ENCODE measurements around the gene RASSF4.

Gene RASSF4, protein sequence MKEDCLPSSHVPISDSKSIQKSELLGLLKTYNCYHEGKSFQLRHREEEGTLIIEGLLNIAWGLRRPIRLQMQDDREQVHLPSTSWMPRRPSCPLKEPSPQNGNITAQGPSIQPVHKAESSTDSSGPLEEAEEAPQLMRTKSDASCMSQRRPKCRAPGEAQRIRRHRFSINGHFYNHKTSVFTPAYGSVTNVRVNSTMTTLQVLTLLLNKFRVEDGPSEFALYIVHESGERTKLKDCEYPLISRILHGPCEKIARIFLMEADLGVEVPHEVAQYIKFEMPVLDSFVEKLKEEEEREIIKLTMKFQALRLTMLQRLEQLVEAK
- total RNA-seq = 0.52 to 6.4 (median 1.0) reads per million in 3 donors

GRCh38 chr10:44959247-44960087, at the start of gene RASSF4:
RASSF4 (plus strand) TSS chr10:44959802; CDS start chr10:44970203, 10,401 bp downstream.
- H3K27ac ChIP-seq (ENCODE audit: insufficient read depth, low read length, poor library complexity, severe bottlenecking) = peak within 1 kb of the TSS; percentile 58
- H3K4me1 ChIP-seq (ENCODE audit: control insufficient read depth, insufficient read depth, low read length, poor library complexity, severe bottlenecking) = peaks cover 17% of the 10 kb centered on the region
- H3K36me3 ChIP-seq (ENCODE audit: control insufficient read depth, insufficient read depth, low read length) = no peaks in the 10 kb centered on the region
- DNase-seq = peak; percentile 82 to 86 (median 84)
- no peaks in the 10 kb centered on the region for H3K9me3 ChIP-seq (ENCODE audit: control insufficient read depth, low read length)
- no peaks in the 10 kb centered on the region for H3K27me3 ChIP-seq (replicated peaks; ENCODE audit: control insufficient read depth, insufficient read depth, low read length, poor library complexity, severe bottlenecking)
- H3K4me3 ChIP-seq (ENCODE audit: insufficient read depth, low read depth, low read length, poor library complexity, severe bottlenecking) = peak within 1 kb of the TSS; percentile 70

- H3K27ac ChIP-seq (ENCODE audit: insufficient read depth, low read length, poor library complexity, severe bottlenecking) = no peak overlapping the region
- H3K4me3 ChIP-seq (ENCODE audit: insufficient read depth, low read depth, low read length, poor library complexity, severe bottlenecking) = no peak overlapping the region
- no peaks in the 10 kb centered on the region for H3K36me3 ChIP-seq (ENCODE audit: control insufficient read depth, insufficient read depth, low read length)
- peaks cover 10% of the 10 kb centered on the region for H3K4me1 ChIP-seq (ENCODE audit: control insufficient read depth, insufficient read depth, low read length, poor library complexity, severe bottlenecking)
- no peaks in the 10 kb centered on the region for H3K9me3 ChIP-seq (ENCODE audit: control insufficient read depth, low read length)
- DNase-seq = no peak
- H3K27me3 ChIP-seq (replicated peaks; ENCODE audit: control insufficient read depth, insufficient read depth, low read length, poor library complexity, severe bottlenecking) = no peaks in the 10 kb centered on the region
Measured at GRCh38 chr10:44909910-44910309, 49.7 kb upstream of the RASSF4 start.

- H3K27ac ChIP-seq (ENCODE audit: insufficient read depth, low read length, poor library complexity, severe bottlenecking) = no peak overlapping the region
- H3K4me1 ChIP-seq (ENCODE audit: control insufficient read depth, insufficient read depth, low read length, poor library complexity, severe bottlenecking) = peaks cover 10% of the 10 kb centered on the region
- H3K4me3 ChIP-seq (ENCODE audit: insufficient read depth, low read depth, low read length, poor library complexity, severe bottlenecking) = no peak overlapping the region
- no peaks in the 10 kb centered on the region for H3K36me3 ChIP-seq (ENCODE audit: control insufficient read depth, insufficient read depth, low read length)
- no peaks in the 10 kb centered on the region for H3K9me3 ChIP-seq (ENCODE audit: control insufficient read depth, low read length)
- no peaks in the 10 kb centered on the region for H3K27me3 ChIP-seq (replicated peaks; ENCODE audit: control insufficient read depth, insufficient read depth, low read length, poor library complexity, severe bottlenecking)
- no peak for DNase-seq
Measured at GRCh38 chr10:44910602-44911001, 49.0 kb upstream of the RASSF4 start.

DNA sequence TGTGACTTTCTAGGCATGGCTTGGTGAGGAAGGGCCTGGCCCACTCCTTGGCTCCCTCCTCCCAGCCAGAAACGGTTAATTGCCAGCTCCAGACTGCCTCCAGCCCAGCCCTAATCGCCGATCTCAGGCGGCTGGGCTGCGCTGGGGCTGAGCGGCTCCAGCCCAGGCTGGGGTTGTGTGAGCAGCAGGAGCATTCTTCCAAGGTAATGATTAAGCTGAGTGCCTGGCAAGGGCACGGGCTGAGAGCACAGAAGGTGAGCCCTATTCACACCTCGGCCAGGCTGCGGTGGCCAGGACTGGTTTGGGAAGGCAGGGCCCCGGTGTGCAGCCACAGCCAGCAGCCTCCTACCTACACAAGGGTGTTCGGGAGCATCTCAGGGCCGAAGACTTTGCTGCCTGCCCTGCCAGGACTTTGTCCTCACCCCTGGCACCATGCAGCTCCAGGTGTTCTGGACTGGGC, 48.5 kb upstream of the RASSF4 start, which contains the start of gene TMEM72:
Gene TMEM72 (plus strand): TSS at position 257 of the 460 bp plus-strand sequence. CDS start 176 bp downstream, at position 433.
- DNase-seq = no peak
- Histone ChIP-seq H3K4me3 (ENCODE audit: insufficient read depth, low read depth, low read length, poor library complexity, severe bottlenecking) (no peak within 1 kb of the TSS), H3K9me3 (ENCODE audit: control insufficient read depth, low read length) (no peaks in the 10 kb centered on the region), H3K4me1 (ENCODE audit: control insufficient read depth, insufficient read depth, low read length, poor library complexity, severe bottlenecking) (peaks cover 10% of the 10 kb centered on the region), H3K27me3 (replicated peaks; ENCODE audit: control insufficient read depth, insufficient read depth, low read length, poor library complexity, severe bottlenecking) (no peaks in the 10 kb centered on the region), H3K36me3 (ENCODE audit: control insufficient read depth, insufficient read depth, low read length) (no peaks in the 10 kb centered on the region), H3K27ac (ENCODE audit: insufficient read depth, low read length, poor library complexity, severe bottlenecking) (no peak within 1 kb of the TSS)

DNA sequence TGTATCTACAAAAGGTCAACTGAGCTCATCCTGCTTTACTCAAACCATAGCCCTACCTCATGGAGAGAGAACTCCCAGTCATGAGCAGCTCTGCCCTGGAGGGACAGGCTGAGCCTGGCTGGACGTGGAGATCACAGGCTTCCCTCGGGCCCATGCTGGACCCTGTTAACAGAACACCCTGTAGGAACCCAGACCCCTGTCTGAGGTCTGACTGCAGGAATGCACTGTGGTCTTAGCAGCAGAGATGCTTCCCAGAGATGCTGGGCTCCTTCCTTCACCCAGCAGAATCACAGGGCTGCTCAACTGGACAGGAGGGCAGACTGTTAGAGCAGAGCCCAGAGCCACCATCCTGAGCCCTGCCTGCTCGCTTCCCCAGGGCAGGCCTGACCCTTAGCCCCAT, 47.7 kb upstream of the RASSF4 start:
- Histone ChIP-seq H3K36me3 (ENCODE audit: control insufficient read depth, insufficient read depth, low read length) (no peaks in the 10 kb centered on the region), H3K9me3 (ENCODE audit: control insufficient read depth, low read length) (no peaks in the 10 kb centered on the region), H3K4me3 (ENCODE audit: insufficient read depth, low read depth, low read length, poor library complexity, severe bottlenecking) (no peak overlapping the region), H3K27me3 (replicated peaks; ENCODE audit: control insufficient read depth, insufficient read depth, low read length, poor library complexity, severe bottlenecking) (no peaks in the 10 kb centered on the region), H3K27ac (ENCODE audit: insufficient read depth, low read length, poor library complexity, severe bottlenecking) (no peak overlapping the region), H3K4me1 (ENCODE audit: control insufficient read depth, insufficient read depth, low read length, poor library complexity, severe bottlenecking) (peaks cover 10% of the 10 kb centered on the region)
- DNase-seq = no peak

DNA sequence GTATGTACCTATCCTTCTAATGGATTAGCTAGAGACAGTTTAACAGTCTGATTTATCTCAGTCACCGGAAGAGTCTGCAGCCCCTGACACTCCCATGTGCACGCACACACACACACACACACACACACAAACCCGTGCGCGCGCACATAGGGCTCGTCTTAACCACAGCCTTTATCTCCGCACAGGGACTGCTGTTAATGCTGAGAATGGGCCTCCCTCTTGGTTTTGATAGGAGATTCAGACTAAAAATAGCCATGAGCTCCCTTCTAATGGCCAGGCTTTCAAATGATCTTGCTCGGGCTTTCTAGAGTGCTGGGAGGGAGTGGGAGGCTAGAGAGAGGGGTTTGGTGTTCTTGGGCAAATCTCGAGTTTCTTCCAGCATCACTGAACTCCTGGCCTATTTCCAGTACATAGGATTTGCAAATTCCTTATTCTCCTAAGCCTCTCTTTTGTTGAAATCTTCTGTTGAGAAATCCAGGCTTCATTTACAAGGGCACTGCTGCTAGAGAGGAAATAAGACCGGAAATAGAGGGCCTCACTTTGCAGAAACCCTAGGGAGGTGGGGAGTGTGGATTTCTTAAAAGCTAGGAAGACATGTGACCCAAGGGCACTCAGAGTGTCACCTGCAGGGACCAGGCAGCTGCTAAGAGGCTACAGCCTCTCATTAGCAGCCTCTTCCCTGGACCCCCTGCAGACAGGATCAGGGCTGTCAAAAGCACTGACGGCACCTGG, 46.1 kb upstream of the RASSF4 start:
- Histone ChIP-seq H3K9me3 (ENCODE audit: control insufficient read depth, low read length) (no peaks in the 10 kb centered on the region), H3K36me3 (ENCODE audit: control insufficient read depth, insufficient read depth, low read length) (no peaks in the 10 kb centered on the region), H3K4me3 (ENCODE audit: insufficient read depth, low read depth, low read length, poor library complexity, severe bottlenecking) (no peak overlapping the region), H3K27me3 (replicated peaks; ENCODE audit: control insufficient read depth, insufficient read depth, low read length, poor library complexity, severe bottlenecking) (no peaks in the 10 kb centered on the region), H3K4me1 (ENCODE audit: control insufficient read depth, insufficient read depth, low read length, poor library complexity, severe bottlenecking) (peaks cover 10% of the 10 kb centered on the region), H3K27ac (ENCODE audit: insufficient read depth, low read length, poor library complexity, severe bottlenecking) (no peak overlapping the region)
- DNase-seq = no peak

DNA sequence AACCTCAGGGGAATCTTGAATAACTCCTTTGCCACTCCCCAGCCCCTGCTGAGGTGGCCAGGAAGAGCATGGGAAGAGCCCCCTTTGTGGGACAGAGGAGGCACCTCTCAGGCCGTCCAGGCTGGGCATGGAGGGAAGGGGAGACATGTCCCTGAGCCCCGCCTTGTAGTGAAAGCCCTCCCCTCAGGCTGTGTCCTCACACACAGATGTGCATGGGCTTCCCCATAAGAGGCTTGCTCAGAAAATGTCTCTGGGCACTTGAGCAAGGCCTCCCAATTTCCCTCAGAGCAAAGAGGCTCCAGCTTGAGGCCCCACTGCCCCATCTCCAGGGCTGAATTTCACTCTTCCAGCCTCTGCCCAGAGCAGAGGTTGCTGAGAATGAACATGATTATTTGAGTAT, 44.7 kb upstream of the RASSF4 start:
- Histone ChIP-seq H3K4me1 (ENCODE audit: control insufficient read depth, insufficient read depth, low read length, poor library complexity, severe bottlenecking) (peaks cover 10% of the 10 kb centered on the region), H3K4me3 (ENCODE audit: insufficient read depth, low read depth, low read length, poor library complexity, severe bottlenecking) (no peak overlapping the region), H3K27ac (ENCODE audit: insufficient read depth, low read length, poor library complexity, severe bottlenecking) (no peak overlapping the region), H3K27me3 (replicated peaks; ENCODE audit: control insufficient read depth, insufficient read depth, low read length, poor library complexity, severe bottlenecking) (no peaks in the 10 kb centered on the region), H3K9me3 (ENCODE audit: control insufficient read depth, low read length) (no peaks in the 10 kb centered on the region), H3K36me3 (ENCODE audit: control insufficient read depth, insufficient read depth, low read length) (no peaks in the 10 kb centered on the region)
- DNase-seq = no peak

GRCh38 chr10:44916429-44916828, 43.2 kb upstream of the RASSF4 start:
- Histone ChIP-seq H3K4me3 (ENCODE audit: insufficient read depth, low read depth, low read length, poor library complexity, severe bottlenecking) (no peak overlapping the region), H3K27me3 (replicated peaks; ENCODE audit: control insufficient read depth, insufficient read depth, low read length, poor library complexity, severe bottlenecking) (no peaks in the 10 kb centered on the region), H3K27ac (ENCODE audit: insufficient read depth, low read length, poor library complexity, severe bottlenecking) (no peak overlapping the region), H3K9me3 (ENCODE audit: control insufficient read depth, low read length) (no peaks in the 10 kb centered on the region), H3K36me3 (ENCODE audit: control insufficient read depth, insufficient read depth, low read length) (no peaks in the 10 kb centered on the region), H3K4me1 (ENCODE audit: control insufficient read depth, insufficient read depth, low read length, poor library complexity, severe bottlenecking) (peaks cover 10% of the 10 kb centered on the region)
- no peak for DNase-seq

GRCh38 chr10:44917848-44918247, 41.8 kb upstream of the RASSF4 start:
- Histone ChIP-seq H3K36me3 (ENCODE audit: control insufficient read depth, insufficient read depth, low read length) (no peaks in the 10 kb centered on the region), H3K27me3 (replicated peaks; ENCODE audit: control insufficient read depth, insufficient read depth, low read length, poor library complexity, severe bottlenecking) (no peaks in the 10 kb centered on the region), H3K27ac (ENCODE audit: insufficient read depth, low read length, poor library complexity, severe bottlenecking) (no peak overlapping the region), H3K4me3 (ENCODE audit: insufficient read depth, low read depth, low read length, poor library complexity, severe bottlenecking) (no peak overlapping the region), H3K4me1 (ENCODE audit: control insufficient read depth, insufficient read depth, low read length, poor library complexity, severe bottlenecking) (peaks cover 9% of the 10 kb centered on the region), H3K9me3 (ENCODE audit: control insufficient read depth, low read length) (no peaks in the 10 kb centered on the region)
- DNase-seq = no peak

Data from effector memory CD4-positive, alpha-beta T cell (primary cell).